Activated CD8-positive, alpha-beta memory T cell treated with anti-CD3 and anti-CD28 coated beads for 1 hour (primary cell): ENCODE results near the gene VAMP5.
"Not testable (repeated sequence)": the region's sequence is repeated elsewhere in the genome, so short reads cannot be mapped to it uniquely, and the experiment has no call there.

Experiments
- DNase-seq, 2 donors: peaks; one replicate each; pipeline ENCODE4 v3.0.0-alpha.2; 2020; ENCODE audit warnings: low read depth in 1 of 2; ENCODE audit errors: extremely low read depth in 1 of 2

Gene VAMP5

GRCh38 chr2:85582492-85582891 is 1.7 kb upstream of the VAMP5 start:
- no peak for DNase-seq

- DNase-seq: no peak
Measured at GRCh38 chr2:85583667-85584353, 421 bp upstream of the VAMP5 start.

DNA sequence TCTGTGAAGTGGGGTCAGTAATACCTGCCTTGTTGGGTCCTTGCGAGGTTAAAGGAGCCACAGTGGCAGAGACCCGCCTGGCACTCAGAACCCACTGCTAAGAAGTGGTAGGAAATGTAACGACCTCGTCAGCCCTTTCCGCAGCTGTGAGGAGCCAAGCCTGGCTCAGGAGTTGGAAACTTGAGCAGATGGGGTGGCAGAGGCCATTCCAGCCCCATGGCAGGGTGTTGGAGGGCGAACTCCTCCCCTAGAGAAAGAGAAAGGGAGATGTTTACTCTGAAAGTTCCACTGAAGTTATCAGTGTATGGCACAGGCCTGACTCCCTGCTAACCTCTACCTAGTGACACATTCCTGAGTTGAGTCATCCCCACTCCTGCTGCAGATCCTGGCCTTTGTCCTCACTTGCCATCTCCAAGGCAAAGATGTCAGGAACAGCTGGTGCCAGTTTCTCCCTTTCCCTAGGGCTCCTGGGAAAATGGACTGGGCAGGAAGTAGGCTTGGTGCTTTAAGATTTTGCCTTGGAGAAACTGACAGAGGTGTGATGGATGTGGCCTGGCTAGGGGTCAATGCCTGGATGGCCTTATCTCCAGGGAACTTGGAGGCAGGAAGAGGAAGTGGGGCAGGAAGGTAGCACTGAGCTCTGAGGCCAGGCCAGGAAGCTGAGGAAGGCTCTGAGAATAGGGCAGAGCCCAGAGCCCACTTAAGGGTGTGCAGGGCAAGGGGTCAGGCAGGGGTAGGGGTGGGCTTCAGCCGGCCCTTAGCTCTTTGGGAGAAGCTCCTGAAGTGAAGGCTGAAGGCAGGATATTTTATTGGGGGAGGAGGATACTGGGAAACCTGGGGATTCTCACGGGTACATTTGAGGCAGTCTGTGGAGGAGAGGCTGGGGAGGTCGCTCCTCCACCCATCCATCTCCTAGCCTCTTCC is 888 bp downstream of the VAMP5 start:
- DNase-seq: no peak

GRCh38 chr2:85585781-85586105 is 1.5 kb downstream of the VAMP5 start:
- DNase-seq: no peak

DNA sequence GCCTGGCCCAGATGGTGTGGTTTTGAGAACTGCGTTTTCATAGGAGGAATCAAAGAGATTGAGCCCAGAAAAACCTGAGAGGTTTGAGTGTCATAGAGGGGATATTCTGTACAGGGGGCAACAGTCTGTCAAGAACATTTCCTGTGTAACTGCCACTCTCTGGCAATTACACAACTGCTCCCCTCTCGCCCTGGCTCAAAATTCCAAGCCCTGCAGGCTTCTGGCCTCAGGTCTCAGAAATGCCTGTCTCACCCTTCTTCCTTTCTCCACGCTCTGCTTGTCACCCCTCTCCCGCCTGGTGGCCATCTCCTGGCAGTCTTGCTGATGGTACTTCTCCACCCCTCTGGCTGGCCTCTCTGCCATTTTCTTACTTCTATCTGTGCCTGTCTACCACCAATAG is 4.0 kb downstream of the VAMP5 start:
- DNase-seq: no peak

DNA sequence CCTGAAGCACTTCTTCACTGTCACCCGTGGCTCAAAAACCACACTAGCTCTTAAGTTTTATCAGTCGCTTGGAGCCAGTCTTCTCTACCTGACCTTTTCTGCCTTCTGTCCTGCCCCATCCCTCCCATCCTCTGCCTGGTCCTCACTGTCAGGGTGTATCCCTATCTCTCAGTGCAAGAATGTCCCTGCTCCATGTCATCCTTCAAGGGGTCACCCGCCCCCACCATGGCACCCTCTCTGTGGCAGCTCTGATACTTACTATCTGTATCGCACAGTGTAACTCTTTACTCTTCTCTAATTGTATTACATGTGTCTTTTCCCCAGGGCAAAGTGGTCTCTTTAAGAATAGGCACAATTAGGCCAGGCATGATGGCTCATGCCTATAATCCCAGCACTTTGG is 4.4 kb downstream of the VAMP5 start:
- no peak for DNase-seq

DNA sequence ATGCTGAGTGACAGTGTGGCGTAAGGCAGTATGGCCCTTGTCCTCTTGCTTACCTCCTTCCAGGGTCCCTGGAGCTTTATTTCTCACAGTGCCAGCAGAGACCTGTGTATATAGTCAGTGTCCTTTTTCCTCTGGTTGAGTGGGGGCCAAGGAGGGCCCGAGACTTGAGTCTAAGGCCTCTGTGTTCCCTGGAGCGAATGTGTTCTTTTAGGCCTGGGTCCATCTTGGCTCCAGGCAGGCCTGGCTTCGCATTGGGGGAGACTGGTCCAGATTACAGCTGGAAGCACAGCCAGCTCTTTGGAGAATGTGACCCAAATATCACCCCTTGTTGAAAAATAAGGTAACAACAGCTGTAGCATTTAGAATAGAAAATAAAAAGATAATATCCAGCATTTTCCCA is 5.0 kb downstream of the VAMP5 start:
- no peak for DNase-seq

GRCh38 chr2:85589982-85590791 is 6.0 kb downstream of the VAMP5 start:
- DNase-seq: no peak

DNA sequence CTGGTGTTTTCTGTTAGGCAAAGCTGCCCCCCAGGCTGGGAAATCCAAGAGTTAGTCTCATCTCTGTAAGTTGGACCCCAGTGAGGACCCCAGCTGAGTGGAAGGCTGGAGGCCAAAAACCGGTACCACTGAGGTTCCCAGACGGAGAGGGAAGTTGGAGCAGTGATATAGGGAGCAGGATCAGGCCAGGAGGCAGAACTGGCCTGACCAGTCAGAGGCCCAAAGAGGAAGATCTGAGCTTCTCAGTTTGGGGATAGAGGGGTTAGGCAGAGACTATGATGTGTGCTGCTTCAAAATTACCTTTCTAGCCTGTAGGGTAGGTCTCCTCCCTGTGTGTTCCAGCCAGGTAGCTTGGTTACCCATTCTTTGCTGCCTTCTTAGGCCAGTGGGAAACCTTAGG is 6.7 kb downstream of the VAMP5 start:
- no peak for DNase-seq

DNA sequence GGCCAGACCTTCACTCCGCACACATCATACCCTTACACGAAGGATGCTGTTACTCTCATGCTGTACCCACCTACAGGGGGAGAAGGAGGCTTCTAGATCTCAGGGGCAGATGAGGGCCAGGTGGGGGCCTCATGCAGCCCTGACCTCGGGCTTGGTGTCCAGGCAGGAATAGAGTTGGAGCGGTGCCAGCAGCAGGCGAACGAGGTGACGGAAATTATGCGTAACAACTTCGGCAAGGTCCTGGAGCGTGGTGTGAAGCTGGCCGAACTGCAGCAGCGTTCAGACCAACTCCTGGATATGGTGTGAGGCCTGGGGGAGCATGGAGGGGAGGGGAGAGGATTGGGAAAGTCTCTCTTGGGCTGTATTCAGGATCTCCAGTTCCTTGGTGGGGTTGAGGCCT is 7.3 kb downstream of the VAMP5 start:
- no peak for DNase-seq

DNA sequence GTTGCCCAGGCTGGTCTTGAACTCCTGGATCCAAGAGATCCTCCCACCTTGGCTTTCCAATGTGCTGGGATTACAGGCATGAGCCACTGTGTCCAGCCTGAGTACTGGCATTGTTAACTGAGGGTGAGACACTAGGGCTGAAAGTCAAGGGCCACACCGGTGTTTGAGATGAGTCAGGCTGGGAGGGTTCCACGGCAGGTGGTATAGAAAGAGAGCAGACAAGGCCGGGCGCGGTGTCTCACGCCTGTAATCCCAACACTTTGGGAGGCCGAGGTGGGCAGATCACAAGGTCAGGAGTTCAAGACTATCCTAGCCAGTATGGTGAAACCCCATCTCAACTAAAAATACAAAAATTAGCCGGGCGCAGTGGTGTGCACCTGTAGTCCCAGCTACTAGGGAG is 8.1 kb downstream of the VAMP5 start:
- not testable (repeated sequence) for DNase-seq

DNA sequence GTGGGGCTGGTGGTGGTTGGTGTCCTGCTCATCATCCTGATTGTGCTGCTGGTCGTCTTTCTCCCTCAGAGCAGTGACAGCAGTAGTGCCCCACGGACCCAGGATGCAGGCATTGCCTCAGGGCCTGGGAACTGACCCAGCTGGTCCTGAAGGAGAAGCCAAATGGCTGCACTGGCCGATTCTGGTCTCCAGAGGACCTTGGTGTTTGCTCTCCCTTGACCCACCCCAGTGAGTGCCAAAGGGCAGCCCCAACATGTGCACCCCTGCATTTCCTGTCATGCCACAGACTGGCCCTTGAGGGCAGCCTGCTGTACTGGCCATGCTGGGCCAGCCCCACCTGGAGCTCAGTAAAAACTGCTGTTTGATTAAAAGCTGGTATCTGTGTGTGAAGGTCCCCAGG is 8.8 kb downstream of the VAMP5 start:
- no peak for DNase-seq

- DNase-seq: no peak
Measured at GRCh38 chr2:85594715-85595300, 10.6 kb downstream of the VAMP5 start.

GRCh38 chr2:85595301-85596025 is 11.2 kb downstream of the VAMP5 start, which contains the start of gene RNF181:
TSS of gene RNF181 (plus strand) at chr2:85595745. CDS start at chr2:85595764, 19 bp downstream.
- peak; percentile 75 to 76 for DNase-seq

DNA sequence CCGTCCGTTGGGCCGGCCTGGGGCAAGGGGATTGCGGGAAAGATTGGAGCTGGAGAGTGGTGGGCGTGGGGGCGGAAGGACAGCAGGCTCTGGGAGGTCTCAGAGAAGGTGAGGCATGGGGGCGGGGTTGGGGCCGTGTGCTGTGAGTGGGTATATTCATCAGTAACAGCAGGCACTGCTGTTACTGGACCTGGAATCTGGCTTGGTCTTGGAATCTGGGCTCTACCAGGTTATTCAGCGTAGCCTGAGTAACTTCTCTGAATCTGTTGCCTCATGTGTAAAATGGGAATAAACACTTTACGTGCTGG is 11.7 kb downstream of the VAMP5 start:
- DNase-seq: no peak

GRCh38 chr2:85596486-85597143 is 12.4 kb downstream of the VAMP5 start:
- no peak for DNase-seq

GRCh38 chr2:85597241-85597640 is 13.0 kb downstream of the VAMP5 start:
- no peak for DNase-seq

DNA sequence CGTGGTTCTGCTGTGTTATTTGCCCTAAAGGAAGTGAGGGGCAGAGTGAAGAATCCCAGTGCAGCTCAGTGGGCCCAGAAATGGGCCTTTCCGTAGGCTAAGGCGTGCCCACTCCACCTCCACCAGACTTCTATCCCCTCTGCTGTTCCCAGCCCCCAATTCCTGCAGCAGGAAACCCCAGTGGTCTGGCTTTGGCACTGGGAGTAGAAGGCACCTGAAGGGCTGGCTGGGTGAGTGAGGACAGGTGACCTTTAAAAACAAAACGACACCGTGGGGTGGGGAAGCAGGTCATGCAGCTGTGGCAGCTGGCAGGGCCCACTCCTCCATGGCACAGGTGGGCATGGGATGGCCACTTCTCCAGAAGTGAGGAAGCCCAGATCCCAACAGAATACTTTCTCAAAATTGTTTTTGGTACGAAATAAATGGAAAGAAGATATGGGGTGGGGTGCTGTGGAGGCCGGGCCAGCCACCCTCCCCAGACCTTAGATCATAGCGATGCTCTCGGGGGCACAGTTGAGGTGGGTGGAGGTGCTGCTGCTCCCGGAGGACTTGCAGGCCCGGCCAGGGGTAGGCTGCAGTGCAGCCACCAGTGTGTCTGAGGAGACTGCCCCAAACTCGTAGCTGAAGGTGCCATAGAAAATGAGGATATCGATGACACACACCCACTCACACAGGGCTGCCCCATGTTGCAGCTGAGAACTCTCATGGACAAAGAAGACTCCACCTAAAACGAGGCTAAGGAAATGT is 14.5 kb downstream of the VAMP5 start:
- DNase-seq: no peak

GRCh38 chr2:85599468-85600234 is 15.4 kb downstream of the VAMP5 start:
- no peak for DNase-seq
